ENCODE data around the gene OR7D2.
"Not testable (repeated sequence)": the region's sequence is repeated elsewhere in the genome, so short reads cannot be mapped to it uniquely, and the experiment has no call there.

OR7D2 gene

DNA sequence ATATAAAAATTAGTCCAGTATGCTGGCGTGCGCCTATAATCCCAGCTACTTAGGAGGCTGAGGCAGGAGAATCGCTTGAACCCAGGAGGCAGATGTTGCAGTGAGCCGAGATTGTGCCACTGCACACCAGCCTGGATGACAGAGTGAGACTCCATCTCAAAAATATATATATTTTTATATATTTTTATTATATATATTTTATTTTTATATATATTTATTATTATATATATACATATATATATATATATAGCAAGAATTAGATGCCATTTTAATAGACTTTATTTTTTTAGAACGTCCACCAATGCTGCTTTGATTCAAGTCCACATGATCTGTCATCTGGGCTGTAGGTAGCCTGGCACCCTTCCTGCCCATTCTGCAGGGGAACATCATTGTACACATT lies 3.5 kb upstream of the OR7D2 start:
- H3K9me3 ChIP-seq (ENCODE audit: control insufficient read depth, low read length), result no peaks in the 10 kb centered on the region
- H2AFZ ChIP-seq, result no peak overlapping the region
- H3K79me2 ChIP-seq, result no peaks in the 10 kb centered on the region
- no peak overlapping the region for H3K27ac ChIP-seq
- H3K4me1 ChIP-seq, result no peaks in the 10 kb centered on the region
- TF ChIP-seq, protein P1, sequence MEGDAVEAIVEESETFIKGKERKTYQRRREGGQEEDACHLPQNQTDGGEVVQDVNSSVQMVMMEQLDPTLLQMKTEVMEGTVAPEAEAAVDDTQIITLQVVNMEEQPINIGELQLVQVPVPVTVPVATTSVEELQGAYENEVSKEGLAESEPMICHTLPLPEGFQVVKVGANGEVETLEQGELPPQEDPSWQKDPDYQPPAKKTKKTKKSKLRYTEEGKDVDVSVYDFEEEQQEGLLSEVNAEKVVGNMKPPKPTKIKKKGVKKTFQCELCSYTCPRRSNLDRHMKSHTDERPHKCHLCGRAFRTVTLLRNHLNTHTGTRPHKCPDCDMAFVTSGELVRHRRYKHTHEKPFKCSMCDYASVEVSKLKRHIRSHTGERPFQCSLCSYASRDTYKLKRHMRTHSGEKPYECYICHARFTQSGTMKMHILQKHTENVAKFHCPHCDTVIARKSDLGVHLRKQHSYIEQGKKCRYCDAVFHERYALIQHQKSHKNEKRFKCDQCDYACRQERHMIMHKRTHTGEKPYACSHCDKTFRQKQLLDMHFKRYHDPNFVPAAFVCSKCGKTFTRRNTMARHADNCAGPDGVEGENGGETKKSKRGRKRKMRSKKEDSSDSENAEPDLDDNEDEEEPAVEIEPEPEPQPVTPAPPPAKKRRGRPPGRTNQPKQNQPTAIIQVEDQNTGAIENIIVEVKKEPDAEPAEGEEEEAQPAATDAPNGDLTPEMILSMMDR (IDR thresholded peaks at IDR 0.05), result no peak
- H3K4me3 ChIP-seq (ENCODE audit: low read depth, low read length), result no peak overlapping the region
- no peaks in the 10 kb centered on the region for H3K36me3 ChIP-seq (ENCODE audit: control insufficient read depth, insufficient read depth, low read length)
- H3K4me2 ChIP-seq (ENCODE audit: low read length), result no peak overlapping the region
- H3K27me3 ChIP-seq (ENCODE audit: control insufficient read depth, insufficient read depth, low read length), result no peaks in the 10 kb centered on the region
- H3K9ac ChIP-seq, result no peak overlapping the region

DNA sequence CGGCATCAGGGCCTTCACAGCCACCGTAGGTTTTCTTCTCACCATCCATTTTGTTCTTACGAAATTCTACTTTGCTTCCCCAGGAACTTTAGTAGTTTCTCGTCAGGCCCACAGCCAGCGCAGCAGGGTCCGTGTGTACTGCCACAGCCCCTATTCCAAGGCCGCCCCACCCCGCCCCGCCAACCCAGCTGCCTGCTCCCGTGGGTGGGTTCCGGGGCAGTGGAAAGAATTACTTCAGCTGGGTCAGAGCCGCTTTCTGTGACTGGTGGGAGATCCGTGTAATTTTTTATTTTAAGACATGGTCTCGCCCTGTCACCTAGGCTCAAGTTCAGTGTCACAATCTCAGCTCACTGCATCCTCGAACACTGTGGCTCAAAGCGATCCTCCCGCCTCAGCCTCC lies 4.2 kb downstream of the OR7D2 start:
- TF ChIP-seq, protein P1 (IDR thresholded peaks at IDR 0.05), result no peak
- Histone ChIP-seq H3K9ac (no peak overlapping the region), H3K4me2 (ENCODE audit: low read length) (no peak overlapping the region)

DNA sequence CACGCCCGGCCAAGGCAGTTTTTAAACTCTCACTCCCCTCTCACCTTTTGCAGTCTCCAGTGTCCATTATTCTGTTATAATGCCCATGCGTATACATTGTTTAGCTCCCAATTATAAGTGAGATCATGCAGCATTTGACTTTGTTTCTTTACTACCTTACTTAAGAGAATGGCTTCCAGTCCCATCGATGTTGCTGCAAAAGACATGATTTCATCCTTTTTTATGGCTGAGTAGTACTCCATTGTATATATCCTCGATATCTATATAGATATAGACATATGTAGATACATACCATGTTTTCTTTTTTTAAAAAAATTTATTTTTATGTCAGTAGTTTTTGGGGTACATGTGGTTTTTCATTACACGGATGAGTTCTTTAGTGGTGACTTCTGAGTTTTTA lies 8.4 kb downstream of the OR7D2 start:
- Histone ChIP-seq H3K79me2 (no peaks in the 10 kb centered on the region), H3K4me1 (no peaks in the 10 kb centered on the region), H3K27ac (no peak overlapping the region), H3K36me3 (ENCODE audit: control insufficient read depth, insufficient read depth, low read length) (no peaks in the 10 kb centered on the region), H3K4me2 (ENCODE audit: low read length) (no peak overlapping the region), H3K9ac (no peak overlapping the region), H3K27me3 (ENCODE audit: control insufficient read depth, insufficient read depth, low read length) (no peaks in the 10 kb centered on the region), H3K4me3 (ENCODE audit: low read depth, low read length) (no peak overlapping the region), H2AFZ (no peak overlapping the region), H3K9me3 (ENCODE audit: control insufficient read depth, low read length) (no peaks in the 10 kb centered on the region)
- TF ChIP-seq, protein P1 (IDR thresholded peaks at IDR 0.05), result no peak

More for the DNA sequence above, 4.2 kb downstream of the OR7D2 start:
- H3K79me2 ChIP-seq, result no peaks in the 10 kb centered on the region
- no peaks in the 10 kb centered on the region for H3K27me3 ChIP-seq (ENCODE audit: control insufficient read depth, insufficient read depth, low read length)
- no peaks in the 10 kb centered on the region for H3K36me3 ChIP-seq (ENCODE audit: control insufficient read depth, insufficient read depth, low read length)
- H3K27ac ChIP-seq, result no peak overlapping the region
- no peaks in the 10 kb centered on the region for H3K4me1 ChIP-seq
- H3K4me3 ChIP-seq (ENCODE audit: low read depth, low read length), result no peak overlapping the region
- no peaks in the 10 kb centered on the region for H3K9me3 ChIP-seq (ENCODE audit: control insufficient read depth, low read length)
- H2AFZ ChIP-seq, result no peak overlapping the region

DNA sequence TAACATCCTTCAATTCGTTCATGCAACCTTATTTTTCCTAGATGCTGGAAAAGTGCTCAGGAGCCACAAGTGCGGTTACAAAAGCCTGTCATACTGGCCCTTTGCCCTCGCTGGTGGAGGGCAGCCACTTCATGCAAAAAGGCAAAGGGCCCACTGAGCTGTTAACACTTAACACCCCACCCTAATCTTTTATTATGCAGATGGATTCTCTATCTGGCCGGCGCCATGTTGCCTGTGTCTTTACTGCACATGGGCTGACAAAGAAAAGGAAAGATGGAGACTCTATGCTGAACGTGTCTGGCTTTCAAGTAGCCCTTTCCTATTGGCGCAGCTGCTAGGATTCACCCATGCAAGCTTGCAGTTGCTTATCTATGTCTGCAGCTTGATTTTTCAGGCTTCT lies 10.8 kb downstream of the OR7D2 start:
- H3K27ac ChIP-seq, result no peak overlapping the region
- TF ChIP-seq, protein P1 (IDR thresholded peaks at IDR 0.05), result no peak
- no peaks in the 10 kb centered on the region for H3K4me1 ChIP-seq

DNA sequence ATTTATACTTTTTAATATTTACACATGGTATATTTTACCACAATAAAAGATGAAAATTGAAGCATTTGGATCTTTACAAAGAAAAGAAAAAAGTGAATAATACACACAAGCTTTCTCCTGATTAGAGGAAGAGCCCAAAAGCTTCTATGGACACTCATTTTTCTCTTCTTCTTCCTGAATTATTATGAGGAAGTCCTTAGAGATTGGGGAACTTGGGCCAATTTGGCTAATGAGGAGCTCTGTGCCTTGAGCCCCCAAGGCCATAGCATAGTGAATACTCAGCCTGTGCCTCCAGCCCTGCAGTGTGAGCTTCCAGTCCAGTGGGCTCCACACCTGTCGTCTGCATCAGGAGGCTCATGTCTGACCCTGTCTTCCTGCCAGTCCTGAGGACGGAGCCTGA lies 19.3 kb downstream of the OR7D2 start:
- H3K36me3 ChIP-seq (ENCODE audit: control insufficient read depth, insufficient read depth, low read length); H3K27me3 ChIP-seq (ENCODE audit: control insufficient read depth, insufficient read depth, low read length); H3K9ac ChIP-seq; H3K27ac ChIP-seq; H3K9me3 ChIP-seq (ENCODE audit: control insufficient read depth, low read length); H2AFZ ChIP-seq; H3K79me2 ChIP-seq; H3K4me1 ChIP-seq; H3K4me2 ChIP-seq (ENCODE audit: low read length); H3K4me3 ChIP-seq (ENCODE audit: low read depth, low read length): not testable (repeated sequence)

More for the DNA sequence above, 10.8 kb downstream of the OR7D2 start:
- Histone ChIP-seq H3K36me3 (ENCODE audit: control insufficient read depth, insufficient read depth, low read length) (no peaks in the 10 kb centered on the region), H3K9ac (no peak overlapping the region), H3K4me3 (ENCODE audit: low read depth, low read length) (no peak overlapping the region), H3K4me2 (ENCODE audit: low read length) (no peak overlapping the region), H3K27me3 (ENCODE audit: control insufficient read depth, insufficient read depth, low read length) (no peaks in the 10 kb centered on the region), H3K9me3 (ENCODE audit: control insufficient read depth, low read length) (no peaks in the 10 kb centered on the region), H3K79me2 (no peaks in the 10 kb centered on the region), H2AFZ (no peak overlapping the region)

All from parathyroid adenoma (tissue), 2 donors.